ENCODE data around the gene TRPC4AP. TPM values are rescaled to one million over a fixed set of nuclear protein-coding genes. Genes with fewer than 3 reads are reported as not detected.

Gene TRPC4AP
- total RNA-seq, 2 donors from 2014 or later, result 84.2 to 103 TPM

GRCh38 chr20:34956041-34956458 lies 136.6 kb downstream of the TRPC4AP start:
- H3K27me3 ChIP-seq (ENCODE audit: control insufficient read depth, insufficient read depth, low read length, poor library complexity, severe bottlenecking), result no peaks in the 10 kb centered on the region
- no peaks in the 10 kb centered on the region for H3K36me3 Mint-ChIP-seq (ENCODE audit: low read depth)
- H3K27ac Mint-ChIP-seq, result peak overlapping the region; percentile 98
- peak overlapping the region; percentile 90 for H3K4me3 Mint-ChIP-seq
- H3K27me3 Mint-ChIP-seq (ENCODE audit: insufficient read depth), result no peaks in the 10 kb centered on the region
- H3K4me1 ChIP-seq (ENCODE audit: control insufficient read depth, insufficient read depth, low read length), result peaks cover 4% of the 10 kb centered on the region
- TF ChIP-seq CTCF (conservative IDR thresholded peaks at IDR 0.05), result peak; percentile 11
- H3K27ac ChIP-seq (ENCODE audit: low read depth, low read length), result peak overlapping the region; percentile 92
- H3K4me3 ChIP-seq (ENCODE audit: low read length), result peak overlapping the region; percentile 91
- peaks cover 2% of the 10 kb centered on the region for H3K9me3 Mint-ChIP-seq
- H3K9ac ChIP-seq (ENCODE audit: extremely low read depth, low read length, poor library complexity, severe bottlenecking), result peak overlapping the region; percentile 93
- WGBS, 2 experiments (ENCODE audit: insufficient coverage in 1 of 2, insufficient read length in 1 of 2), result 33 to 51% methylated on average over 5 to 6 of the region's 6 CpGs
- no peak for DNase-seq
- peaks cover 7% of the 10 kb centered on the region for H3K36me3 ChIP-seq (ENCODE audit: control insufficient read depth, insufficient read depth, low read length)
- H3K9me3 ChIP-seq (ENCODE audit: control insufficient read depth, low read length), result no peaks in the 10 kb centered on the region
- peaks cover 33% of the 10 kb centered on the region for H3K4me1 Mint-ChIP-seq

GRCh38 chr20:34955231-34956040 lies 137.2 kb downstream of the TRPC4AP start, which contains the start of the genes GSS and MYH7B:
TSS of gene GSS (minus strand) at chr20:34955806. CDS start at chr20:34951852, 3,954 bp downstream.
TSS of gene MYH7B (plus strand) at chr20:34955868. CDS start at chr20:34978006, 22,138 bp downstream.
- peak within 1 kb of the TSS; percentile 90 for H3K4me3 Mint-ChIP-seq
- no peaks in the 10 kb centered on the region for H3K27me3 Mint-ChIP-seq (ENCODE audit: insufficient read depth)
- peak; percentile 67 for TF ChIP-seq CTCF (conservative IDR thresholded peaks at IDR 0.05)
- Histone ChIP-seq H3K36me3 (ENCODE audit: control insufficient read depth, insufficient read depth, low read length) (peaks cover 7% of the 10 kb centered on the region), H3K27ac (ENCODE audit: low read depth, low read length) (peak within 1 kb of the TSS; percentile 92), H3K9me3 (ENCODE audit: control insufficient read depth, low read length) (no peaks in the 10 kb centered on the region), H3K4me3 (ENCODE audit: low read length) (peak within 1 kb of the TSS; percentile 91), H3K9ac (ENCODE audit: extremely low read depth, low read length, poor library complexity, severe bottlenecking) (peak within 1 kb of the TSS; percentile 93), H3K4me1 (ENCODE audit: control insufficient read depth, insufficient read depth, low read length) (peaks cover 4% of the 10 kb centered on the region), H3K27me3 (ENCODE audit: control insufficient read depth, insufficient read depth, low read length, poor library complexity, severe bottlenecking) (no peaks in the 10 kb centered on the region)
- peaks cover 2% of the 10 kb centered on the region for H3K9me3 Mint-ChIP-seq
- peaks cover 28% of the 10 kb centered on the region for H3K4me1 Mint-ChIP-seq
- H3K27ac Mint-ChIP-seq, result peak within 1 kb of the TSS; percentile 98
- peak; percentile 99 for DNase-seq
- no peaks in the 10 kb centered on the region for H3K36me3 Mint-ChIP-seq (ENCODE audit: low read depth)
- WGBS, 2 experiments (ENCODE audit: insufficient coverage in 1 of 2, insufficient read length in 1 of 2), result 0% methylated on average over 12 to 62 of the region's 62 CpGs

- peaks cover 2% of the 10 kb centered on the region for H3K9me3 Mint-ChIP-seq
- Histone ChIP-seq H3K4me3 (ENCODE audit: low read length) (peak overlapping the region; percentile 91), H3K4me1 (ENCODE audit: control insufficient read depth, insufficient read depth, low read length) (peaks cover 6% of the 10 kb centered on the region), H3K9me3 (ENCODE audit: control insufficient read depth, low read length) (no peaks in the 10 kb centered on the region), H3K27ac (ENCODE audit: low read depth, low read length) (peak overlapping the region; percentile 92), H3K36me3 (ENCODE audit: control insufficient read depth, insufficient read depth, low read length) (peaks cover 7% of the 10 kb centered on the region), H3K9ac (ENCODE audit: extremely low read depth, low read length, poor library complexity, severe bottlenecking) (peak overlapping the region; percentile 93), H3K27me3 (ENCODE audit: control insufficient read depth, insufficient read depth, low read length, poor library complexity, severe bottlenecking) (no peaks in the 10 kb centered on the region)
- TF ChIP-seq CTCF (conservative IDR thresholded peaks at IDR 0.05), result no peak
- WGBS, 2 experiments (ENCODE audit: insufficient coverage in 1 of 2, insufficient read length in 1 of 2), result 27 to 36% methylated on average over 13 of the region's 13 CpGs
- DNase-seq, result peak; percentile 67
- no peaks in the 10 kb centered on the region for H3K27me3 Mint-ChIP-seq (ENCODE audit: insufficient read depth)
- H3K36me3 Mint-ChIP-seq (ENCODE audit: low read depth), result peaks cover 2% of the 10 kb centered on the region
- peak overlapping the region; percentile 90 for H3K4me3 Mint-ChIP-seq
- peaks cover 34% of the 10 kb centered on the region for H3K4me1 Mint-ChIP-seq
- peak overlapping the region; percentile 98 for H3K27ac Mint-ChIP-seq
Measured at GRCh38 chr20:34954904-34955230, 137.7 kb downstream of the TRPC4AP start.
